ENCODE data around the gene CNKSR2. TPM values are rescaled to one million over a fixed set of nuclear protein-coding genes. Genes with fewer than 3 reads are reported as not detected.

Gene CNKSR2
- total RNA-seq, 6 experiments from 2014 or later, result not detected

DNA sequence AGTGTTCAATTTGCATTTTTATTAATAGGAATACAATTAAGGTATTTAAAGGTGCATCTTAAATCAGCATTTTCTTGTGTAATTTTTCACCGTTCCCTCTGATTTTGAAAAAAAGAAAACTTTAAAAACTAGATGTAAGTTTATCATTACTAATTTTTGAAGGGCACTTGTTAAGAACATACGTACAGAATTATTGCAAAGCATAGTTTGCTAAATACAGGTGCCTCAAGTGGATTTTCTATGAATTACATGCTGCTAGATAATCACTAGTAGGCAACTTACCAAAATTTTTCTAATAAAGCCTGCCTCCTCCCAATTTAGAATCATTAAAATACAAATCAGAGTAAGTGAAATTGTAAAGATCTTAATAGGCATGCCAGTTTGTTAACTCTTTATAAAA, 8.5 kb downstream of the CNKSR2 start:
- Mint-ChIP-seq H3K4me1 (ENCODE audit: low read depth) (no peaks in the 10 kb centered on the region), H3K36me3 (ENCODE audit: low read depth) (no peaks in the 10 kb centered on the region), H3K27ac (no peak overlapping the region), H3K4me3 (no peak overlapping the region), H3K27me3 (ENCODE audit: insufficient read depth) (no peaks in the 10 kb centered on the region), H3K9me3 (no peaks in the 10 kb centered on the region)
- TF ChIP-seq CTCF (IDR thresholded peaks at IDR 0.05), result no peak
- DNase-seq, result no peak

DNA sequence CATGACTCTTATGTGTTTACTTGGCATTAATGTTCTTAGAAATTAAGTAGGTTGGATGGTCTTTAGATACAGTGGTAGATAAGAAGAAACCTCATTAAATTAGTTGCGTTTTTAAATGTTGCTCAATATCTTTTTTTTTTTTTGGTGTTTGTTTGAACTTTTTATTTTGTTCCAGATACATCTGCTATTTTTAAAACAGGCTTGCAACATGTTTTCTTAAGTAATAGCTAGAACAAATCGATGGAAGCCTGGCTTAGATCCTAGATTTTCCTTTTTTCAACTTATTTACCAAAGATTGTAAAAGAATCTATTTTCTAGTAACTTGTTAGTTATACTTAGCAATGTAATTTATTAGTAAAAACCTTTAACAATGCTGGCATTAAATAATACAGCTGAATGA, 9.3 kb downstream of the CNKSR2 start:
- Mint-ChIP-seq H3K4me1 (ENCODE audit: low read depth) (no peaks in the 10 kb centered on the region), H3K27ac (no peak overlapping the region), H3K4me3 (no peak overlapping the region), H3K9me3 (0 out of 2 replicates have a peak, but pooled peaks cover 4% of the 10 kb centered on the region), H3K27me3 (ENCODE audit: insufficient read depth) (no peaks in the 10 kb centered on the region), H3K36me3 (ENCODE audit: low read depth) (no peaks in the 10 kb centered on the region)
- no peak for DNase-seq
- no peak for TF ChIP-seq CTCF (IDR thresholded peaks at IDR 0.05)

DNA sequence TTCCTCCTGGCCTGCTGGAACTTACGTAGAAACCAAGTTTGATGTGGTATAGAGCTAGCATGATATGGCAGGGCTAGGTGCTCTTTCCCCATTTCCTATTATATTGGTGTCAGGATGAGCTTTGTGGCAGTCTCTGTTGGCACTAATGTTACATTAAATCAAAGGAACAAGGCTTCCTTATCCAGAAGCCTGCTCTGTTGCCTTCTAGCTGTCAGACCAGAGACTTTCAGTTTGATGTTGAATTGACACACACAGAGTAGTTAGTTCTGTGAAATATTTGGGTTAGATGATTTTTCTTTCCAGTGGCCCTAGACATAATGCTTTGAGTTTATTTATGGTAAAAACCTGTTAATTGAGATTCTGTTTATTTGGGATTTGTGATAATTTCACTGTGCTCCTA, 10.0 kb downstream of the CNKSR2 start:
- TF ChIP-seq CTCF (IDR thresholded peaks at IDR 0.05), result no peak
- H3K4me1 Mint-ChIP-seq (ENCODE audit: low read depth), result no peaks in the 10 kb centered on the region
- no peak overlapping the region for H3K4me3 Mint-ChIP-seq
- 0 out of 2 replicates have a peak, but pooled peaks cover 4% of the 10 kb centered on the region for H3K9me3 Mint-ChIP-seq
- no peak for DNase-seq
- no peaks in the 10 kb centered on the region for H3K36me3 Mint-ChIP-seq (ENCODE audit: low read depth)
- no peaks in the 10 kb centered on the region for H3K27me3 Mint-ChIP-seq (ENCODE audit: insufficient read depth)
- H3K27ac Mint-ChIP-seq, result no peak overlapping the region

- no peak overlapping the region for H3K27ac Mint-ChIP-seq
- no peak for DNase-seq
- H3K4me3 Mint-ChIP-seq, result no peak overlapping the region
- H3K9me3 Mint-ChIP-seq, result peaks cover 3% of the 10 kb centered on the region
- H3K4me1 Mint-ChIP-seq (ENCODE audit: low read depth), result no peaks in the 10 kb centered on the region
- no peak for TF ChIP-seq CTCF (IDR thresholded peaks at IDR 0.05)
- H3K27me3 Mint-ChIP-seq (ENCODE audit: insufficient read depth), result no peaks in the 10 kb centered on the region
- no peaks in the 10 kb centered on the region for H3K36me3 Mint-ChIP-seq (ENCODE audit: low read depth)
Measured at GRCh38 chrX:21394792-21395191, 20.6 kb downstream of the CNKSR2 start.

DNA sequence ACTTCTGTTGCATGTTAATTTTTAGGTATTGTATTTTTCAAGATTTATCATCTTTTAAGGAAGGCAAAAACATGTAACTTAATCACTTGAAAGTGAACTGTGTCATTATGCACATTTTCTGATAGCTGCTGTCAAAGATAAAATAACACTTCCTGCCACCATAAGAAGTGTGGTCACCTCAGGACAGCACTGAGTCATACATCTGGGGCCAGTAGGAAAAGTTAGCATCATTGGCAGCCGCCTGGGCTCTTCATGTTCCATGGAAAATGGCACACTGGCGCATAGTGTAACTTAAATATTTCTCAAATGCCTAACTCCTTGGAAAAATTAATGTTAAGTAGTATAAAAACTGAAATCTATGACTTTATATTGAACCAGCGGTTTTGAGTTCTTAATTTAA, 24.2 kb downstream of the CNKSR2 start:
- TF ChIP-seq CTCF (IDR thresholded peaks at IDR 0.05), result no peak
- Mint-ChIP-seq H3K4me3 (no peak overlapping the region), H3K4me1 (ENCODE audit: low read depth) (no peaks in the 10 kb centered on the region), H3K36me3 (ENCODE audit: low read depth) (no peaks in the 10 kb centered on the region), H3K27me3 (ENCODE audit: insufficient read depth) (no peaks in the 10 kb centered on the region), H3K27ac (no peak overlapping the region), H3K9me3 (no peaks in the 10 kb centered on the region)
- no peak for DNase-seq
